ENCODE data around the gene F10.
"Not testable (repeated sequence)": the region's sequence is repeated elsewhere in the genome, so short reads cannot be mapped to it uniquely, and the experiment has no call there.

The F10 gene

GRCh38 chr13:113076681-113077401, 45.8 kb upstream of the F10 start:
- H3K27me3 ChIP-seq = no peaks in the 10 kb centered on the region
- H3K4me1 ChIP-seq (ENCODE audit: control insufficient read depth in 1 of 2, insufficient read depth in 1 of 2, low read depth in 1 of 2, low read length in 1 of 2) = no peaks in the 10 kb centered on the region
- H3K4me3 ChIP-seq (ENCODE audit: low read depth in 1 of 2, low read length in 1 of 2) = no peak overlapping the region
- H3K9me3 ChIP-seq = no peaks in the 10 kb centered on the region
- H3K36me3 ChIP-seq = no peaks in the 10 kb centered on the region
- no peak overlapping the region for H3K27ac ChIP-seq
- no peak for TF ChIP-seq CTCF (IDR thresholded peaks at IDR 0.05)

- H3K36me3 ChIP-seq = no peaks in the 10 kb centered on the region
- H3K27me3 ChIP-seq = no peaks in the 10 kb centered on the region
- TF ChIP-seq CTCF (IDR thresholded peaks at IDR 0.05) = no peak
- no peak overlapping the region for H3K27ac ChIP-seq
- no peaks in the 10 kb centered on the region for H3K4me1 ChIP-seq (ENCODE audit: control insufficient read depth in 1 of 2, insufficient read depth in 1 of 2, low read depth in 1 of 2, low read length in 1 of 2)
- no peak overlapping the region for H3K4me3 ChIP-seq (ENCODE audit: low read depth in 1 of 2, low read length in 1 of 2)
- no peaks in the 10 kb centered on the region for H3K9me3 ChIP-seq
Observed at GRCh38 chr13:113077566-113077952, 45.0 kb upstream of the F10 start.

DNA sequence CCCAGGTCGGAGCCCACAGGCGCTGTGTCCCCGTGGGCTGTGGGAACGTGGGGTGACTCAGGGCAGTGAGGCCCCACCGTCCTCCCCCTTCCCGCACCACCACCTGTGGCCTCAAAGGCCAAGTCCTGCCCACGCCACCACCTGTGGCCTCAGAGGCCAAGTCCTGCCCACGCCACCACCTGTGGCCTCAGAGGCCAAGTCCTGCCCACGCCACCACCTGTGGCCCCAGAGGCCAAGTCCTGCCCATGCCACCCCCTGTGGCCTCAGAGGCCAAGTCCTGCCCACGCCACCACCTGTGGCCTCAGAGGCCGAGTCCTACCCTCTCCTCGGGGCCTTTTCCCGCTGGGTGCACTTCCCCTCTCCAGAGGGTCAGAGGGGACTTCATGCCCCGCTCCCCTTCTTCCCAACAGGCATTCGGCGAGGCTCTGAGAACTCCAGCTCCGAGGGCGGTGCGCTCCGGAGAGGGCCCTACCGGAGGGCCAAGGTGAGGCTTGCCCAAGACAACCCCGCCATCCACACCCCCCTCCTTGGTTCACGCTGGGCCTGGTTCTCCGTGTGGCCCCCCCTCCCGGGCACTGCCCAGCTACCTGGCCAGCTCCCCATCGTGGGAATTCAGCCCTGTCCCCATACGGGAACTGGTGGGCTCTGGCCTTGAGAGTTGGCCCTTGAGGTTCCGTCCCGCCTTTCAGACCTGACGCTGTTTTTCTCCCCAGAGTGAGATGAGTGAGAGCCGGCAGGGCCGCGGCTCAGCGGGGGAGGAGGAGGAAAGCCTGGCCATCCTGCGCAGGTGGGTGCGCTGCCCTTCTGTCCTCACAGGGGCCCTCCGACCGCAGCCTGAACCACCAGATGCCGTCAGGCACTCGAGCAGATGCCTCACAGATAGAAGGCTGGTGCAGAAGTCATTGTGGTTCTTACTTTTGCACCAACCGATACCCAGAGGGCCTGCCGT, 44.4 kb upstream of the F10 start:
- no peak for TF ChIP-seq CTCF (IDR thresholded peaks at IDR 0.05)
- H3K27ac ChIP-seq = no peak overlapping the region
- H3K4me1 ChIP-seq (ENCODE audit: control insufficient read depth in 1 of 2, insufficient read depth in 1 of 2, low read depth in 1 of 2, low read length in 1 of 2) = no peaks in the 10 kb centered on the region
- no peaks in the 10 kb centered on the region for H3K36me3 ChIP-seq
- no peaks in the 10 kb centered on the region for H3K27me3 ChIP-seq
- no peaks in the 10 kb centered on the region for H3K9me3 ChIP-seq
- H3K4me3 ChIP-seq (ENCODE audit: low read depth in 1 of 2, low read length in 1 of 2) = no peak overlapping the region

DNA sequence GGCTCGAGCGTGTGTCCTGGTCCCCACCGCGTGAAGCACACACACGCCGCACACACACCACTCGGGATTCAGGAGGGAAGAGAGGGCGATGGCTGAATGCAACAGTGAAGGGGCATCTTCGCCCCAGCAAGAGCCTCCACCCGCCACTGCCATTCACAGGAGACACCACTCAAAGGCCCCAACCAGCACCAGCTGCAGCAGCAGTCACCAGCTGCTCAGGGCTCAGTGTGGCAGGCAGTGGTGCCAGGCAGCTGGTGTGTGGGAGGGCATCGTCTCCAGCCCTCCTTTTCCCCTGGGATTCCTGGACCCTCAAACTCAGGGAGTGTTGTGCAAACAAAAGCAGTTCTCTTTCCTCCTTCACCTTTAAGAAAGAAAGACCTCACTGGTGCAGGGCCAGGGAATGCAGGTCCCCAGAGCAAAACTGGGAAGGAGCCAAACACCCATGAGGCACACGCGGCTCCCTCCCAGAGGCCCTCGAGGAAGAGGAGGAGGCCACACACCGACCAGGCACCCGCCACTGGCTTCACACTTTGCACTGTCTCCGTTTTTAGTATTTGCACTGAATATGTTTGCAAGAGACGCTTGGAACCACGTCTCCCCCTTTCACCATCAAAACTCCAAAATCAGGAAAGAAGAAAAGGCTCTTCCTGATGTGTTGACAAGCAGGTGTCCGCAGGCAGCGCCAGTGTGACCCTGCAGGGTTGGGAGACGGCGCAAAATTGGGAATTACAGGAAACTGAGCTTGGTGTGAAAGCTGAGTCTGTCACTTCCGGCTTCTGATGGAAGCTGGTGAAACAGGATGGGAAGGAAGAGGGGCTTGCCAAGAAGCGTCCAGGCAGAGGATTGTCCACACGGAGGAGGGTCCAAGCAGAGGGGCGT, 43.5 kb upstream of the F10 start:
- H3K4me1 ChIP-seq (ENCODE audit: control insufficient read depth in 1 of 2, insufficient read depth in 1 of 2, low read depth in 1 of 2, low read length in 1 of 2) = no peaks in the 10 kb centered on the region
- H3K36me3 ChIP-seq = no peaks in the 10 kb centered on the region
- no peaks in the 10 kb centered on the region for H3K9me3 ChIP-seq
- H3K4me3 ChIP-seq (ENCODE audit: low read depth in 1 of 2, low read length in 1 of 2) = no peak overlapping the region
- no peaks in the 10 kb centered on the region for H3K27me3 ChIP-seq
- H3K27ac ChIP-seq = no peak overlapping the region
- no peak for TF ChIP-seq CTCF (IDR thresholded peaks at IDR 0.05)

- H3K36me3 ChIP-seq; H3K27ac ChIP-seq; H3K4me3 ChIP-seq (ENCODE audit: low read depth in 1 of 2, low read length in 1 of 2); H3K4me1 ChIP-seq (ENCODE audit: control insufficient read depth in 1 of 2, insufficient read depth in 1 of 2, low read depth in 1 of 2, low read length in 1 of 2); H3K9me3 ChIP-seq; H3K27me3 ChIP-seq: not testable (repeated sequence)
Observed at GRCh38 chr13:113079781-113080080, 42.9 kb upstream of the F10 start.
